NAMALWA (cell line): ENCODE measurements around the gene AIG1.
"Not testable (repeated sequence)": the region's sequence is repeated elsewhere in the genome, so short reads cannot be mapped to it uniquely, and the experiment has no call there.

Source experiments
- DNase-seq: peaks from one replicate; pipeline ENCODE4 v3.0.0-alpha.2; 2015; ENCODE audit warnings: low spot score

AIG1 gene

GRCh38 chr6:143276436-143276835 is 215.7 kb downstream of the AIG1 start:
- DNase-seq: peak; percentile 12

GRCh38 chr6:143279385-143279784 is 218.7 kb downstream of the AIG1 start:
- no peak for DNase-seq

GRCh38 chr6:143283887-143284645 is 223.4 kb downstream of the AIG1 start:
- DNase-seq: no peak

- no peak for DNase-seq
These were observed 225.6 kb downstream of the AIG1 start for GRCh38 chr6:143286251-143286795.

- DNase-seq: no peak
These were observed 228.2 kb downstream of the AIG1 start for GRCh38 chr6:143288923-143289322.

GRCh38 chr6:143290206-143290605 is 229.5 kb downstream of the AIG1 start:
- DNase-seq: no peak

- no peak for DNase-seq
These were observed 232.8 kb downstream of the AIG1 start for GRCh38 chr6:143293523-143293922.

- DNase-seq: no peak
These were observed 233.7 kb downstream of the AIG1 start for GRCh38 chr6:143294265-143294860.

- DNase-seq: no peak
These were observed 235.2 kb downstream of the AIG1 start for GRCh38 chr6:143295932-143296331.

- DNase-seq: no peak
These were observed 237.4 kb downstream of the AIG1 start for GRCh38 chr6:143298071-143298470.

GRCh38 chr6:143299253-143300166 is 238.8 kb downstream of the AIG1 start:
- no peak for DNase-seq

GRCh38 chr6:143301188-143301587 is 240.5 kb downstream of the AIG1 start:
- DNase-seq: no peak

- DNase-seq: not testable (repeated sequence)
These were observed 247.1 kb downstream of the AIG1 start for GRCh38 chr6:143307760-143308159.

GRCh38 chr6:143313163-143313562 is 252.5 kb downstream of the AIG1 start:
- no peak for DNase-seq

GRCh38 chr6:143321491-143322086 is 260.9 kb downstream of the AIG1 start:
- no peak for DNase-seq

- no peak for DNase-seq
These were observed 261.7 kb downstream of the AIG1 start for GRCh38 chr6:143322386-143322785.

GRCh38 chr6:143323729-143324470 is 263.2 kb downstream of the AIG1 start:
- DNase-seq: no peak

- DNase-seq: no peak
These were observed 264.9 kb downstream of the AIG1 start for GRCh38 chr6:143325379-143326140.

GRCh38 chr6:143328876-143329275 is 268.2 kb downstream of the AIG1 start:
- DNase-seq: no peak

- DNase-seq: no peak
These were observed 268.6 kb downstream of the AIG1 start for GRCh38 chr6:143329323-143329722.

GRCh38 chr6:143331362-143331761 is 270.7 kb downstream of the AIG1 start:
- DNase-seq: no peak
